HG03103 (cell line): ENCODE measurements around the gene ELOVL5.
"Not testable (repeated sequence)": the region's sequence is repeated elsewhere in the genome, so short reads cannot be mapped to it uniquely, and the experiment has no call there.

ENCODE experiments used
- ATAC-seq: cut with Tn5 transposase; IDR thresholded peaks from one replicate; pipeline ENCODE4 v1.9.1; 2021; ENCODE audit warnings: low read depth; ENCODE audit not compliant: unreplicated experiment

The ELOVL5 gene

GRCh38 chr6:53331678-53332077 is 17.1 kb downstream of the ELOVL5 start:
- no peak for ATAC-seq

DNA sequence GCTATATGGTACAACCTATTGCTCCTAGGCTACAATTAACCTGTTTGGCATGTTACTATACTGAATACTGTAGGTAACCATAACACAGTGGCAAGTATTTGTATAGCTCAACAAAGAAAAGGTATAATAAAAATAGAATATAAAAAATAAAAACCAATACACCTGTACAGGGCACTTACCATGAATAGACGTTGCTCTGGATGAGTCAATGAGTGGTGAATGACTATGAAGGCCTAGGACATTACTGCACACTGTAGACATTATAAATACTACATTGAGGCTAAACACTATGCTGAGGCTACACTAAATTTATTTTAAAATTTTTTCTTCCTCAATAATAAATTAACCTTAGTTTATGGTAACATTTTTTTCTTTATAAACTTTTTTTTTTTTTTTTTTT is 18.6 kb downstream of the ELOVL5 start:
- ATAC-seq, result no peak

DNA sequence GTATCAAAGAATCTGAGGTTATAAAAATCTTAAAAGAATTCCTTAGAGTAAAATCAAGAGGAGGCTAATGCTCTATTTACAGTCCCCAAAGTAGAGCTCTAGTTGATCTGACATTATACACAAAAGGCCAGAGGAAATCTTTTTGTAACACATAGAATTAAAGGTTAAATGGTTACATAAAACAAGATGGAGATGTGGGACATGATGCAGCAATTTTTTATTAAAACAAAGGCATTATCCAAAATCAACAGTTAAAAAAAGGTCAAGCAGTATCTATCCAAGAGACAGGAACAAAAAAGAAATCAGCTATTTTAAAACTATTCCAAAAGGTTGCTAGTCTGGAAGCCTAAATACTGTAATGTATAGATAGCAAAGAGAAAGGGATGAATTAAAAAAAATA is 20.4 kb downstream of the ELOVL5 start:
- ATAC-seq, result no peak

GRCh38 chr6:53327017-53327395 is 21.7 kb downstream of the ELOVL5 start:
- no peak for ATAC-seq

- ATAC-seq, result no peak
These were observed 22.3 kb downstream of the ELOVL5 start for GRCh38 chr6:53326372-53327016.

GRCh38 chr6:53325785-53326184 is 23.0 kb downstream of the ELOVL5 start:
- ATAC-seq, result no peak

DNA sequence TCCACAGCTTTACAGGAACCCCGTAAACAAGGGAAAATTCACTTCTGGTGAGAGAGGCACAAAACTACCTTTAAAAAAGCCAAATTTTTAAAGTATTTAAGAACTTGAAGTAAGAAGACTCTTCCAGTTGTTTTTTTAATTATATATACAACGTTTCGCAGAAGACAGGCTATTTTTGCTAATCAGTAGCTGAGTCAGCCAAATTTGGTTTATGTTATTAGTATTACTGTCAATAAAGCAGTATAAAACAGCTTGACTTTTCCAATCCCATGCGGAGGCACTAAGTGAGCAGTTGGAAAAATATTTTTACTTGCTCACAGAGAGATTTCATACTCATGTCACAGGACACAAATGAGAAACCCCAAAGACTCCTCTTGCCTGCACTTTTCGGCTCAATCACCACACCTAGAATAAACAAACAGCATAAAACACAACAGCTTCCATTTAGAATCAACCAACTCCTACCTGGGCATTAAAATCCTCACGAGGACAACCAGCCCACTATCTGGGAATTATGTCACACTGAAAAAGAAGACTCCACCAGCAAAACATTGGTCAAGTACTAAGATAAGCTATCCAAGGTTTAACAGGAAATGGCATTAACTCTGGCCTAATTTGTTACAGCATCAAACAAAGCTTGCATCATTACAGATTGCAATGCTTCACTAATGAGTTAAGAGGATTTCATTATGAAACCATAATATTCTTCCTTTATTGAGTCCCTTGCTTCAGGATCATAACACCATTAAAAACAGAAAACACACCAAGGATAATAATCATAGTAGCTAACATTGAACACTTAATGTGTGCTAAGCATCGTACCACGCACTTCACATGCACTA is 26.3 kb downstream of the ELOVL5 start:
- ATAC-seq, result no peak

- ATAC-seq, result no peak
These were observed 27.0 kb downstream of the ELOVL5 start for GRCh38 chr6:53321701-53322100.

- no peak for ATAC-seq
These were observed 27.8 kb downstream of the ELOVL5 start for GRCh38 chr6:53320964-53321363.

GRCh38 chr6:53318429-53318828 is 30.3 kb downstream of the ELOVL5 start:
- no peak for ATAC-seq

- no peak for ATAC-seq
These were observed 30.9 kb downstream of the ELOVL5 start for GRCh38 chr6:53317861-53318260.

GRCh38 chr6:53317299-53317698 is 31.5 kb downstream of the ELOVL5 start:
- not testable (repeated sequence) for ATAC-seq

DNA sequence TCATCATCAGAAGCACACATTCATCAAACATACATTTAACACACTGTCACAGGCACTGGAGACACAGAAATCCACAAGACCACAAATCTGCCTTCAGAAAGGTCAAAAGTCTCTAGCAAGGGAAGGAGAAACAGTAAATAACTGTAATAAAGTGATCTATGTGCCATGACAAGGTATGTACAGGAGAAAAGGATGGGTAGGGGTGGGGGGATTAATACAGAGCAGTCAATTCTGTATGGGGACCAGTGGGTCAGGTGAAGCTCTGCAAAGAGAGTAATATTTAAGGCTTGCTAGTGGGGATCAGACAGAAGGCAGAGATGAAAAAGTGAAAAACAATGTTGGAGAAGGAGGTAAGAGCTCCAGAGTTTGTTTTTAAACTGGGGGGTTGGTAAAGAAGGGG is 32.6 kb downstream of the ELOVL5 start:
- no peak for ATAC-seq

DNA sequence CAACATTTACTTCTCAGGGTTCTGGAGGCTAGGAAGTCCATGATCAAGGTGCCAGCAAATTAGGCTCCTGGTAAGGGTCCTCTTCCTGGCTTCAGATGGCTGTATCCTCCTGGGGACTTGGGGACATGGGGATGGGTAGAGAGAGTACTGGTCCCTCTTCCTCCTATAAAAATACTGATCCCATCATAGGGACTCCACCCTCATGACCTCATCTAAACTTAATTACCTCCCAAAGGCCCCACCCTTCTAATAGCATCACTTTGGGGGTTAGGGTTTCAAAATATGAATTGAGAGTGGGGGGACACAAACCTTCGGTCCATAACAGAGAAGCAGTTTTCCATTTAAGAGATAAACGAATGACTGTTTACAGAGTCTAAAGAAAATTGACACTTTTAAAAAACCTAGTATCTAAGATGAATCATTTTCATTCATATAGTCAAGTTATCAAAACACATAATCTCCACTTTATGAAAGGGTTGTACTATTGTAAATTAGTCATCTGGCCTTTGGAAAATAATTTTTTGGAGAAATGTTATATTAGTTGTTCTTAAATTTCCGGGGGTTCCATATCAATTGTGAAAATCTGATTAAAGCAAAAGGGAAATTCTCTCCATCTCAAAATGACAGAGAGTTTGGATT is 33.5 kb downstream of the ELOVL5 start:
- ATAC-seq, result no peak

DNA sequence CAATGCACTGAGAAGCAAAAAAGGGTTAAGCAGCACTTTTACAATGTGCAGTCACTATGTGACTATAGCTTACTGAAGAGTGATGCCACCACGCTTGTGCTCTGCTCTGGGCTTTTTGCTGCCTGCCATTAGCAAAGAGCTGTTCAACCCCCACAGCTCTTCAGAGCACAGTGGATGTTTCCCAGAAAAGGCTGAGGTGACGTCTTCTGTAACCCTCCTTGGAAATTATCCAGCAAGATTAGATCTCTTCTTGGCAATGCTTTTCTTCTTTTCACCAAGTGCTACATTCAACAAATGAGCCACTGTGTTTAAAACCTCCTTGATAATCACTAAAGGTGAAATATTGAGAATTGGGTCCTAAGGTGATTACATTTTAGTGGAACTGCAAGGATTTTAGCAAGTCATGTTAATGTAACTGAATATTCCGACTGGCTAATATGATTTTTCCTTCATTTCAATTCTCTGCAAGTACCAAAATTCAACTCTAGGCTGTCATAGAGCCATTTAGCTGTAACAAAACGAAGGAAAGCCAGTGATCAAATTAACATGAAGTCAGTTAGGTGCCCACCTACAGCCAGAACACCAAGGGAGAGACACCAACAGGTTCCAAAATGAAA is 34.9 kb downstream of the ELOVL5 start:
- no peak for ATAC-seq

DNA sequence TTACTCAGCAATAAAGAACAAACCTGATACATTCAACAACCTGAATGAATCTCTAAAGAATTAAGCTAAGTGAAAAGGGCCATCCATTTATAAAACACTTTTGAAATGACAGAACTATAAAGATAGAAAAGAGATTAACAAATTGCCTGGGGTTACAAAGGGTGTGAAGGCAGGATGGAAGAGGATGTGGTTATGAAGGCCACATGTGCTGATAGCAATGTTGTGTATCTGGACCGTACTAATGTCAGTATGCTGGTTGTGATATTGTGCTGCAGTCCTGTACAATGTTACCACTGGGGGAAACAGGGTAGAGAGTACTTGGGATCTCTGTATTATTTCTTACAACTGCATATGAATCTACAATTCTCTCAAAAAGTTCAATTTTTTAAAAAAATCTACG is 36.4 kb downstream of the ELOVL5 start:
- peak; percentile 40 for ATAC-seq

DNA sequence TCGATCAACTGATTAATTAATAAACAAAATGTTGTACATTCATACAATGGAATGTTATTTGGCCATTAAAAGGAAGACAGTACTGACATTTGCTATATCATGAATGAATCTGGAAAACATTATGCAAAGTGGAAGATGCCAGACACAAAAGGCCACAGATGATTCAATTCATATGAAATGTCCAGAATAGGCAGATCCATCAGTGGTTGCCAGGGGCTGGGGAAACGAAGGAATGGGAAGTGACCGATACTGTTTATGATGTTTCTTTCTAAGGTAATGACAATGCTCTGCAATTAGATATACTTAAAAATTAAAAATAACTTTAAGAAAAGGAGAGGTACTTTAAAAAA is 37.2 kb downstream of the ELOVL5 start:
- ATAC-seq, result no peak

DNA sequence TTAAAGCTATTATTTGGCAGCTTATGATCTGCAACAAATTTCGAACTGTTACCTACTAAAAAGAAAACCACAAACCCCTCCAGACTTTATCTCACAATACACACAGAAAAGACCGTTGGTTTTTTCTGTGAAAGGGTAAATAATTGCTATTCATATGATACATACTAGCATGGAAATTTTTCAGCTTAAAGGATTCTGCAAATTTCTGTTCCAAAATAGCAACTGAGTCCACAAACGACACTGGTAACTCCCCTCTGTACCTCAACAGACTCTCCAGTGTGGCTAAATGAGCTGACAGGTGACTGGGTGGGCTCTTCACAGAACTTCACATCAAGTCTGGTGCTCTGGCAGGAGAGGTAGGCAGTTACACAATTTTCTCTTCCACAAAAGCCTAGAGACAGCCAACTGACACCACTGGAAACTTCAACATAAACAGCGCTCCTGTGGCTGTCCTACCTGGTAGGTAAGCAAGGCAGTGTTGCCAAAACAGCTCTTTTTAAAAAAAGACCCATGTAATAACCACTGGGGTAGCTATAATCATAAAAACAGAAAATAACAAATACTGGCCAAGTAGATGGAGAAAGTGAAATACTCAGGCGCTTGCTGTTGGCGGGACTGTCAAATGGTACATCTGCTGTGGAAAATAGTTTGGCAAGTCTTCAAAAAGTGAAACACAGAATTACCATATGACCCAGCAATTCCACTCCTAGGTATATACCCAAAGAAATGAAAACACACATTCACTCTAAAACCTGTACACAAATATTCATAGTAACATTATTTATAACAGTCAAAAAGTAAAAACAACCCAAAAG is 37.8 kb downstream of the ELOVL5 start:
- ATAC-seq, result no peak

GRCh38 chr6:53309901-53310300 is 38.8 kb downstream of the ELOVL5 start:
- ATAC-seq, result no peak

- peak; percentile 54 for ATAC-seq
These were observed 39.5 kb downstream of the ELOVL5 start for GRCh38 chr6:53309059-53309900.
